Mesothelial cell of epicardium (in vitro differentiated cells): Measurements from ENCODE around the gene FREM3. TPM values are rescaled to one million over a fixed set of nuclear protein-coding genes. Genes with fewer than 3 reads are reported as not detected.

Experiments
- DNase-seq, 2 experiments: peaks; one replicate each; pipeline ENCODE4 v3.0.0; 2021; ENCODE audit warnings: low spot score in 2 of 2; ENCODE audit not compliant: unreplicated experiment in 2 of 2
- H3K27ac Mint-ChIP-seq: 2 replicates; pipeline ENCODE4 v1.8.0; 2021; ENCODE audit warnings: mixed read lengths
- H3K27me3 Mint-ChIP-seq: 2 replicates; pipeline ENCODE4 v1.8.0; 2021; ENCODE audit warnings: low read depth, mixed read lengths
- H3K36me3 Mint-ChIP-seq: 2 replicates; pipeline ENCODE4 v1.8.0; 2021; ENCODE audit warnings: mixed read lengths
- H3K4me1 Mint-ChIP-seq: 2 replicates; pipeline ENCODE4 v1.8.0; 2021; ENCODE audit warnings: mixed read lengths
- H3K4me3 Mint-ChIP-seq: 2 replicates; pipeline ENCODE4 v1.8.0; 2021; ENCODE audit warnings: mild to moderate bottlenecking, moderate library complexity, mixed read lengths
- H3K9me3 Mint-ChIP-seq: 2 replicates; pipeline ENCODE4 v1.8.0; 2021; ENCODE audit warnings: mixed read lengths
- CTCF ChIP-seq: fragments of 200-600 bp; sonication (generic); IDR thresholded peaks from one replicate; pipeline ENCODE4 v1.5.0; 2021; ENCODE audit warnings: antibody characterized with exemption; ENCODE audit not compliant: unreplicated experiment
- total RNA-seq: library from RNA; stranded (reverse); gene quantifications from 3 replicates; pipeline ENCODE4 v1.2.1, GENCODE V29; 2021

FREM3 gene
- total RNA-seq, 1 donor from 2014 or later, result not detected

GRCh38 chr4:143558823-143559756, 141.4 kb downstream of the FREM3 start:
- TF ChIP-seq CTCF, result no peak
- no peak overlapping the region for H3K27ac Mint-ChIP-seq
- DNase-seq, result no peak
- H3K4me3 Mint-ChIP-seq, result peak overlapping the region; percentile 43
- H3K9me3 Mint-ChIP-seq, result peaks cover 8% of the 10 kb centered on the region
- peaks cover 2% of the 10 kb centered on the region for H3K27me3 Mint-ChIP-seq
- no peaks in the 10 kb centered on the region for H3K4me1 Mint-ChIP-seq
- H3K36me3 Mint-ChIP-seq, result peaks cover 11% of the 10 kb centered on the region

- H3K4me1 Mint-ChIP-seq, result no peaks in the 10 kb centered on the region
- TF ChIP-seq CTCF, result no peak
- H3K36me3 Mint-ChIP-seq, result peaks cover 14% of the 10 kb centered on the region
- no peak for DNase-seq
- H3K9me3 Mint-ChIP-seq, result peaks cover 8% of the 10 kb centered on the region
- H3K4me3 Mint-ChIP-seq, result no peak overlapping the region
- no peak overlapping the region for H3K27ac Mint-ChIP-seq
- H3K27me3 Mint-ChIP-seq, result peaks cover 2% of the 10 kb centered on the region
Observed at GRCh38 chr4:143558286-143558685, 142.2 kb downstream of the FREM3 start.

GRCh38 chr4:143555676-143556075, 144.8 kb downstream of the FREM3 start:
- Mint-ChIP-seq H3K27ac (no peak overlapping the region), H3K36me3 (peaks cover 31% of the 10 kb centered on the region), H3K4me3 (no peak overlapping the region), H3K4me1 (no peaks in the 10 kb centered on the region), H3K27me3 (peaks cover 2% of the 10 kb centered on the region), H3K9me3 (peaks cover 4% of the 10 kb centered on the region)
- no peak for DNase-seq
- TF ChIP-seq CTCF, result no peak

- DNase-seq, result no peak
- Mint-ChIP-seq H3K36me3 (peaks cover 35% of the 10 kb centered on the region), H3K9me3 (peaks cover 4% of the 10 kb centered on the region), H3K27me3 (peaks cover 2% of the 10 kb centered on the region), H3K4me1 (no peaks in the 10 kb centered on the region), H3K4me3 (no peak overlapping the region), H3K27ac (no peak overlapping the region)
- TF ChIP-seq CTCF, result no peak
Observed at GRCh38 chr4:143554728-143555597, 145.5 kb downstream of the FREM3 start.

- no peak overlapping the region for H3K4me3 Mint-ChIP-seq
- no peak overlapping the region for H3K27ac Mint-ChIP-seq
- no peaks in the 10 kb centered on the region for H3K9me3 Mint-ChIP-seq
- no peak for DNase-seq
- TF ChIP-seq CTCF, result no peak
- H3K27me3 Mint-ChIP-seq, result no peaks in the 10 kb centered on the region
- no peaks in the 10 kb centered on the region for H3K4me1 Mint-ChIP-seq
- peaks cover 59% of the 10 kb centered on the region for H3K36me3 Mint-ChIP-seq
Observed at GRCh38 chr4:143549928-143550327, 150.5 kb downstream of the FREM3 start.
